Tibial nerve (tissue), 3 donors: ENCODE measurements around the gene RAPGEF5.

ENCODE experiments used
- CTCF ChIP-seq, 5 experiments: fragments of 200-600 bp in 3 of 5; fragments of 450-650 bp in 2 of 5; sonication (generic) in 3 of 5; IDR thresholded peaks; one replicate each; pipeline ENCODE4 v1.5.1; 2016 to 2019; ENCODE audit warnings: antibody characterized with exemption in 5 of 5, mild to moderate bottlenecking in 3 of 5, moderate library complexity in 2 of 5
- POLR2A ChIP-seq, 2 donors: fragments of 450-650 bp; IDR thresholded peaks; one replicate each; pipeline ENCODE4 v1.6.1; 2017; ENCODE audit warnings: antibody characterized with exemption in 2 of 2, mild to moderate bottlenecking in 2 of 2, moderate library complexity in 2 of 2

DNA sequence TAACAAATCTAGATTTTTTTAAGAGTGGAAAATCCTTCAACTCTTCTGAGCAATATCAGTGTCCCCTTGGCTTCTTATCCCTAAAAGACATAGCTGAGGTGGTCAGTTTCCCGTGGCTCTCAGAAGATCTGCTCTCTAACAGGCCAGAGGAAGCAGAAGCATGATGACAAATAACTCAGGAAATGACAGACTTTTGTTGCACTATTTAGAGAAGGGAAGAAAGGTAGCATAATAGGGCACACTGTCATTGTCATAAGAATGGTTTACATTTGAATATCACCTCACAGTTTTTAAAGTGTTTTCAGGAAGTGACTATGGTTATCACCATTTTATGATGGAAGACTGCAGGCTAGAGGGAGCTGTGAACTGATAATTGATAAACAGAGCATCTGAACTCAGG lies 33.6 kb upstream of the RAPGEF5 start:
- no peak for TF ChIP-seq CTCF (IDR thresholded peaks at IDR 0.05)
- TF ChIP-seq POLR2A (IDR thresholded peaks at IDR 0.05) = no peak
